Measurements from ENCODE around the gene POFUT2. TPM values are rescaled to one million over a fixed set of nuclear protein-coding genes. Genes with fewer than 3 reads are reported as not detected.

The POFUT2 gene
- polyA plus RNA-seq, 1 donor from 2014 or later = 25.4 TPM

DNA sequence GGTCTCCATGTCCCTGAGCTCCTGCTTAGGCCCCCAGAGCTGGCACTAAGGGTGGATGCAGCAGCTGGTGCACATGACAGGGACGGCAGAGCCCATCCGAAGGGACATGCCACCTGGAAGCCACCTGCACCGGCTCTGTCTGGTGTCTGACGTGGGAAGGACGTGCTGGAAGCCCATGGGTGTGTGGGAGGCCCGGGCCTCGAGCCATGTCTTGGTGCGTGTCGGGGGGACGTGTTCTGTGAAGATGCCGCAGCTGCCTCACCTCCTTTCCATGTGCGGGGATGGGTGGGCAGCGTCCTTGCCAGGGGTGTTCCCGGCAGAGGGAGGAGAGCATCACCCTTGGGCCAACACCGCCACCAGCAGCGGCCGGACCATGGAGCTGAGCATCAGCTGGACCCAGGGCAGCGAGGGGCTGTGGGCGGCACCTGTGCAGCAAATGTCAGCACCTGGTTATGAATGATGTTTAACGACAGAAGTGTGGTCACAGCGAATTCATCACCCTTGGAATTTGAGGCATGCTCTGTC, 15.5 kb upstream of the POFUT2 start:
- no peak overlapping the region for H3K27ac ChIP-seq (ENCODE audit: low read length)
- no peak for TF ChIP-seq EP300 (conservative IDR thresholded peaks at IDR 0.05; ENCODE audit: poor library complexity, severe bottlenecking)
- no peak for TF ChIP-seq SMC3 (conservative IDR thresholded peaks at IDR 0.05; ENCODE audit: poor library complexity)
- no peak for TF ChIP-seq RAD21 (conservative IDR thresholded peaks at IDR 0.05)
- TF ChIP-seq, protein P1, sequence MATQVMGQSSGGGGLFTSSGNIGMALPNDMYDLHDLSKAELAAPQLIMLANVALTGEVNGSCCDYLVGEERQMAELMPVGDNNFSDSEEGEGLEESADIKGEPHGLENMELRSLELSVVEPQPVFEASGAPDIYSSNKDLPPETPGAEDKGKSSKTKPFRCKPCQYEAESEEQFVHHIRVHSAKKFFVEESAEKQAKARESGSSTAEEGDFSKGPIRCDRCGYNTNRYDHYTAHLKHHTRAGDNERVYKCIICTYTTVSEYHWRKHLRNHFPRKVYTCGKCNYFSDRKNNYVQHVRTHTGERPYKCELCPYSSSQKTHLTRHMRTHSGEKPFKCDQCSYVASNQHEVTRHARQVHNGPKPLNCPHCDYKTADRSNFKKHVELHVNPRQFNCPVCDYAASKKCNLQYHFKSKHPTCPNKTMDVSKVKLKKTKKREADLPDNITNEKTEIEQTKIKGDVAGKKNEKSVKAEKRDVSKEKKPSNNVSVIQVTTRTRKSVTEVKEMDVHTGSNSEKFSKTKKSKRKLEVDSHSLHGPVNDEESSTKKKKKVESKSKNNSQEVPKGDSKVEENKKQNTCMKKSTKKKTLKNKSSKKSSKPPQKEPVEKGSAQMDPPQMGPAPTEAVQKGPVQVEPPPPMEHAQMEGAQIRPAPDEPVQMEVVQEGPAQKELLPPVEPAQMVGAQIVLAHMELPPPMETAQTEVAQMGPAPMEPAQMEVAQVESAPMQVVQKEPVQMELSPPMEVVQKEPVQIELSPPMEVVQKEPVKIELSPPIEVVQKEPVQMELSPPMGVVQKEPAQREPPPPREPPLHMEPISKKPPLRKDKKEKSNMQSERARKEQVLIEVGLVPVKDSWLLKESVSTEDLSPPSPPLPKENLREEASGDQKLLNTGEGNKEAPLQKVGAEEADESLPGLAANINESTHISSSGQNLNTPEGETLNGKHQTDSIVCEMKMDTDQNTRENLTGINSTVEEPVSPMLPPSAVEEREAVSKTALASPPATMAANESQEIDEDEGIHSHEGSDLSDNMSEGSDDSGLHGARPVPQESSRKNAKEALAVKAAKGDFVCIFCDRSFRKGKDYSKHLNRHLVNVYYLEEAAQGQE (IDR thresholded peaks at IDR 0.05; ENCODE audit: borderline replicate concordance) = no peak
- TF ChIP-seq MXI1 (conservative IDR thresholded peaks at IDR 0.05; ENCODE audit: poor library complexity, severe bottlenecking) = no peak
- TF ChIP-seq, protein P2, sequence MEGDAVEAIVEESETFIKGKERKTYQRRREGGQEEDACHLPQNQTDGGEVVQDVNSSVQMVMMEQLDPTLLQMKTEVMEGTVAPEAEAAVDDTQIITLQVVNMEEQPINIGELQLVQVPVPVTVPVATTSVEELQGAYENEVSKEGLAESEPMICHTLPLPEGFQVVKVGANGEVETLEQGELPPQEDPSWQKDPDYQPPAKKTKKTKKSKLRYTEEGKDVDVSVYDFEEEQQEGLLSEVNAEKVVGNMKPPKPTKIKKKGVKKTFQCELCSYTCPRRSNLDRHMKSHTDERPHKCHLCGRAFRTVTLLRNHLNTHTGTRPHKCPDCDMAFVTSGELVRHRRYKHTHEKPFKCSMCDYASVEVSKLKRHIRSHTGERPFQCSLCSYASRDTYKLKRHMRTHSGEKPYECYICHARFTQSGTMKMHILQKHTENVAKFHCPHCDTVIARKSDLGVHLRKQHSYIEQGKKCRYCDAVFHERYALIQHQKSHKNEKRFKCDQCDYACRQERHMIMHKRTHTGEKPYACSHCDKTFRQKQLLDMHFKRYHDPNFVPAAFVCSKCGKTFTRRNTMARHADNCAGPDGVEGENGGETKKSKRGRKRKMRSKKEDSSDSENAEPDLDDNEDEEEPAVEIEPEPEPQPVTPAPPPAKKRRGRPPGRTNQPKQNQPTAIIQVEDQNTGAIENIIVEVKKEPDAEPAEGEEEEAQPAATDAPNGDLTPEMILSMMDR (IDR thresholded peaks at IDR 0.05; ENCODE audit: poor library complexity, severe bottlenecking) = no peak
- no peak for TF ChIP-seq POLR2AphosphoS5 (IDR thresholded peaks at IDR 0.05)
- TF ChIP-seq TAF1 (IDR thresholded peaks at IDR 0.05; ENCODE audit: low read depth) = no peak
- no peak for TF ChIP-seq EZH2 (IDR thresholded peaks at IDR 0.05; ENCODE audit: borderline replicate concordance, insufficient read depth, low read length, poor library complexity, severe bottlenecking)
- H3K9me3 ChIP-seq (ENCODE audit: low read length) = no peaks in the 10 kb centered on the region
- H3K9ac ChIP-seq (ENCODE audit: low read length) = no peak overlapping the region
- no peaks in the 10 kb centered on the region for H3K36me3 ChIP-seq (ENCODE audit: insufficient read depth, low read length)
- H3K9me2 ChIP-seq (ENCODE audit: insufficient read depth, low read length) = no peaks in the 10 kb centered on the region
- no peak overlapping the region for H3K4me3 ChIP-seq (ENCODE audit: low read length)
- no peaks in the 10 kb centered on the region for H4K20me1 ChIP-seq (ENCODE audit: insufficient read depth)
- H2AFZ ChIP-seq (ENCODE audit: low read depth, low read length) = no peak overlapping the region
- no peaks in the 10 kb centered on the region for H3K79me2 ChIP-seq (replicated peaks; ENCODE audit: insufficient read depth, low read length)
- H3K4me2 ChIP-seq (ENCODE audit: low read length) = no peak overlapping the region
- H3F3A ChIP-seq (ENCODE audit: insufficient read depth, low read length, poor library complexity, severe bottlenecking) = no peaks in the 10 kb centered on the region
- H3K27me3 ChIP-seq (ENCODE audit: insufficient read depth, low read depth, low read length) = no peaks in the 10 kb centered on the region

DNA sequence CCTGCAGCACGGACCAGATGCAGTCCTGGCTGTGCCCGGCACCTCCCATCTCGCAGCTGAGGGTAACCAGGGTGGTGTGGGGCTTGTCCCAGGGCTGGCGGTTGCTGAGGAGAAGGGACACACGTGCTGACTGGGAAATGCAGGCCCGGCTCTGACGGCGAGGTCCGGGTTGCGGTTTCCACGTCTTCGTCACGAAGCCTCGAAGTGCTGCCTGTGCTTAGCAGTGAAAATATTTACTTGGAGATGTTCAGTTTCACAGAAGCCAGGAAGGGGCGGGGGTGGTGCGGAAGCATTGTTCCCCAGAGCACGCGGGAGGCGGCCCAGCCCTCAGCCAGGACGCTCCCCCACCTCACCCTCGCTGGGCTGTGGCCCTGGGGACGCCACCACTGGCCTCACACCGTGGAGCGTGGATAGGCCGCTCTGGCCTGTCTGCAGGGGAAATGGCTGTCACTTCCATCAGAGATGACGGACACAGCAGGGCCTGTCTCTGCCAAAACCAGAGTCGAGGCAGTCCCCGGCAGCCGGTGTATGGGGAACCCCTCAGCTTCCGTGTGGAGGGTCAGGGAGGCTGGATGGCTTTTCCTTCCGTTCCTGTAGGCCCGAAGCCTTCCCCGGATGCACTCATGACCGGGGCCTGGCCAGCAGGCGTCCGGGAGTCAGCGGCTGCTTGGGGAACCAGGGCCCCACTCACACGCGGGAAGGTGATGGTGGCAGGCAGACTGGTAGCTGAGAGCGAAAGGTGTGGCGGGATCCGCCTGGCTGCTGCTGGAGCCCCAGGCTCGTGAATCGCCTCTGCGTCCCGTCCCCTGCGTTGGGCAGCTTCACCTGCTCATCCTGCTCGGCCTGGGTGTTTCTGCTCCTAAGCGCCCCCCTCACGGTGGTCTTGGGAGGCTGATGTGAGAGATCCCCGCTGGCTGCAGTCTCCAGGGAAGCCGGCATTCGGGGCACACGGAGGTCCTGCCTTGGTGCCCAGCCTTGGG, 14.7 kb upstream of the POFUT2 start:
- Histone ChIP-seq H3K9me2 (ENCODE audit: insufficient read depth, low read length) (no peaks in the 10 kb centered on the region), H3K27me3 (ENCODE audit: insufficient read depth, low read depth, low read length) (no peaks in the 10 kb centered on the region), H3K4me2 (ENCODE audit: low read length) (no peak overlapping the region), H3K27ac (ENCODE audit: low read length) (no peak overlapping the region), H3F3A (ENCODE audit: insufficient read depth, low read length, poor library complexity, severe bottlenecking) (no peaks in the 10 kb centered on the region), H4K20me1 (ENCODE audit: insufficient read depth) (no peaks in the 10 kb centered on the region), H3K36me3 (ENCODE audit: insufficient read depth, low read length) (no peaks in the 10 kb centered on the region), H3K9ac (ENCODE audit: low read length) (no peak overlapping the region), H3K9me3 (ENCODE audit: low read length) (no peaks in the 10 kb centered on the region), H2AFZ (ENCODE audit: low read depth, low read length) (no peak overlapping the region), H3K79me2 (replicated peaks; ENCODE audit: insufficient read depth, low read length) (no peaks in the 10 kb centered on the region), H3K4me3 (ENCODE audit: low read length) (no peak overlapping the region)
- no peak for TF ChIP-seq RAD21 (conservative IDR thresholded peaks at IDR 0.05)
- no peak for TF ChIP-seq POLR2AphosphoS5 (IDR thresholded peaks at IDR 0.05)
- TF ChIP-seq, protein P1 (IDR thresholded peaks at IDR 0.05; ENCODE audit: borderline replicate concordance) = no peak
- TF ChIP-seq TAF1 (IDR thresholded peaks at IDR 0.05; ENCODE audit: low read depth) = no peak
- TF ChIP-seq MXI1 (conservative IDR thresholded peaks at IDR 0.05; ENCODE audit: poor library complexity, severe bottlenecking) = no peak
- TF ChIP-seq SMC3 (conservative IDR thresholded peaks at IDR 0.05; ENCODE audit: poor library complexity) = no peak
- no peak for TF ChIP-seq EP300 (conservative IDR thresholded peaks at IDR 0.05; ENCODE audit: poor library complexity, severe bottlenecking)
- TF ChIP-seq, protein P2 (IDR thresholded peaks at IDR 0.05; ENCODE audit: poor library complexity, severe bottlenecking) = no peak
- no peak for TF ChIP-seq EZH2 (IDR thresholded peaks at IDR 0.05; ENCODE audit: borderline replicate concordance, insufficient read depth, low read length, poor library complexity, severe bottlenecking)
